Suppressor macrophage treated with lipopolysaccharide for 1 hour (primary cell): ENCODE results near the gene DTWD2.
"Not testable (repeated sequence)": the region's sequence is repeated elsewhere in the genome, so short reads cannot be mapped to it uniquely, and the experiment has no call there.

Experiments
- DNase-seq, 3 donors: peaks; one replicate each; pipeline ENCODE4 v3.0.0-alpha.2; 2020 to 2022

Gene DTWD2

GRCh38 chr5:118862596-118862995, 125.8 kb downstream of the DTWD2 start:
- DNase-seq = no peak

DNA sequence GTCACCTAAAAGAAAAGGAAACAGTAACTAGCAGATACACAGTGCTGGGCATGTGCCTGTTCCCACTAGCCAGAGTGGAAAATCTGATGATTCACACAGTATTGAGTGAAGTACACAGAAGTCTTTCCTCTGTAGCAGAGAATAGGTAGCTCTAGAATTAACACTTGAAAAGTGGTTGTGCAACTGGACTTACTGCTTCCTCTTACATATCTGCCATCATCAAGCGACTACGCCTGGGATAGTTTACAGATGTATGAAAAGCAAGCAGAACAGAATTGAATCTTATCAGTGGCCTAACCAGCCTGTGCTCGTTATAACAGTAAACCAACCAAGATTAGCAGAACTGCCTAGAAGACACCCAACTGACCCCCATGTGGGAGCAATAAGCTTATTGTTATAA, 130.6 kb downstream of the DTWD2 start:
- DNase-seq = peak; percentile 11 to 33 (median 28)

- no peak for DNase-seq
These were observed 133.5 kb downstream of the DTWD2 start for GRCh38 chr5:118854819-118855218.

DNA sequence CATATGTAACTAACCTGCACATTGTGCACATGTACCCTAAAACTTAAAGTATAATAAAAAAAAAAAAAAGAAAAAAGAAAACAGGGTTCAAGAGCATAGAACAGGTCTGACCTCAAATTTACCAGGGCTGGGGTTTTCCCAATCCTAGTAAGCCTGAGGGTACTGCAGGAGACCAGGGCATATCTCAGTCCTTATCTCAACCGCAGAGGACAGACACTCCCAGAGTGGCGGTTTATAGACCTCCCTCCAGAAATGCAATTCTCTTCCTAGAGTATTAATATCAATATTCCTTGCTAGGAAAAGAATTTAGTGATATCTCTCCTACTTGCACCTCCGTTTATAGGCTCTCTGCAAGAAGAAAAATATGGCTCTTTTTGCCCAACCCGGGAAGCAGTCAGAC, 136.6 kb downstream of the DTWD2 start:
- DNase-seq = not testable (repeated sequence)

DNA sequence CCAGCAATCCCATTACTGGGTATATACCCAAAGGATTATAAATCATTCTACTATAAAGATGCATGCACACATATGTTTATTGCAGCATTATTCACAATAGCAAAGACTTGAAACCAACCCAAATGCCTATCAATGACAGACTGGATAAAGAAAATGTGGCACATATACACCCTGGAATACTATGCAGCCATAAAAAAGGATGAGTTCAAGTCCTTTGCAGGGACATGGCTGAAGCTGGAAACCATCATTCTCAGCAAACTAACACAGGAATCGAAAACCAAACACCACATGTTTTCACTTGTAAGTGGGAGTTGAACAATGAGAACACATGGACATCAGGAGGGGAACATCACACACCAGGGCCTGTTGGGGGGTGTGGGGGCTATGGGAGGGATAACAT, 138.8 kb downstream of the DTWD2 start:
- DNase-seq = not testable (repeated sequence)

- no peak for DNase-seq
These were observed 144.0 kb downstream of the DTWD2 start for GRCh38 chr5:118844351-118844750.

- DNase-seq = no peak
These were observed 153.6 kb downstream of the DTWD2 start for GRCh38 chr5:118834710-118835109.

GRCh38 chr5:118832974-118833373, 155.4 kb downstream of the DTWD2 start:
- DNase-seq = no peak

- DNase-seq = no peak
These were observed 163.1 kb downstream of the DTWD2 start for GRCh38 chr5:118825226-118825625.

DNA sequence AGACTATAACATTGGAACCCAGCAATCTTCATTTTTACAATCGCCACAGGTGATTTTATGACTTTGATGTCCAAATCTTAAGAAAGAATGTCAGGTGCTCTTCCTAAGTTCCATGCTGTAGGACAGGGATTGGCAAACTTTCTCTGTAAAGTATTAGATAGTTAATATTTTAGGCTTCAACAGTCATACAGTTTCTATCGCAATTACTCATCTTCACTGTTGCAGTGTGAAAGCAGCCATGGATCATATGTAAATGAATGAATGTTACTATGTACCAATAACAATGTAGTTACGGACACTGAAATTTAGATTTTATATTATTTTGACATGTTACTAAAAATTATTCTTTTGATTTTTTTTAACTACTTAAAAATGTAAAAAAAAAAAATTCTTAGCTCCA, 169.7 kb downstream of the DTWD2 start:
- DNase-seq = no peak

DNA sequence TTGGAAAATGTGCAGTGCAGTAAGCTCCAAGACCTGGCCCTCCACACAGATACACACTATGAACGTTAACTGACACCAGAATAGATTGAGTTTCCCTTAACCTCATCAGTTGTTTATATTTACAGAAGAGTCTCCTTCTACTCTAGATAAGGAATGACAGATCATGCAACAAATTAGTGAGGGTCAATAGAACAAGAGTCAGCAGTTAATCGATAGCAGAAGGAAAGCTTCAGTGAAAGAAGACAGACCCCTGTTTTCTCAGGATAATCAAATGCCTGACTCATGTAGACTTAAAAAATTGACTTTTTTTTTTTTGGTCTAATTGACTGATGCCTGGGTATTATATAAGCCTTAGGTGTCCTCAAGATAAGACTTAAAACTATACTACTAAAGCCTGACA, 179.9 kb downstream of the DTWD2 start:
- DNase-seq = no peak

DNA sequence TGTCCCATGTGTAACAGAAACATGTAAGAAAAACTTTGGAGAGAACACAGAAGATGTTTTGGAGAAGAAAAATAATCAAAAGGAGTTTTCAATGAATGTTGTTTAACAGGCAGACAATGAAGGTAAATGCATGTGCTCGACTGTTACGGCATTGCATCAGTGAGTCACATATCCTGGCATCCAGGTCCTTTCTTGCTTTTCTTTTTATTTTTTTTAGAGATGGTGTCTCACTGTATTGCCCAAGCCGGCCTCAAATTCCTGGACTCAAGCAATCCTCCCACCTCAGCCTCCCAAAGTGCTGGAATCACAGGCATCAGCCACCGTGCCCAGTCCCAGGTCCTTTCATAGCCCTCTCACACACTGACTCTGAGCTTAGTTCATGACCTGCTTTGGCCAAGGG, 181.8 kb downstream of the DTWD2 start:
- no peak for DNase-seq

DNA sequence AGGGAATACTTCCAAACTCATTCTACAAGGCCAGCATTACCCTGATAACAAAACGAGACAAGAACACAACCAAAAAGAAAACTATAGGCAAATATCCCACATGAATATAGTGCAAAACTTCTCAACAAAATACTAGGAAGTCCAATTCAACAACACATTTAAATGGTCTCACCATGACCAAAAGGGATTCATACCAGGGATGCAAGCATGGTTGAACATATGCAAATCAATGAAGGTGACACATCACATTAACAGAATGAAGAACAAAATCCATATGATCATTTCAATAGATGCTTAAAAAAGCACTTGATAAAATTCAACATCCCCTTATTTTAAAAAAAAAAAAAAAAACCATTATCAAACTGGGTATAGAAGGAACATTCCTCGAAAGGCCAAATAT, 186.0 kb downstream of the DTWD2 start:
- no peak for DNase-seq

- DNase-seq = no peak
These were observed 192.3 kb downstream of the DTWD2 start for GRCh38 chr5:118796081-118796480.

DNA sequence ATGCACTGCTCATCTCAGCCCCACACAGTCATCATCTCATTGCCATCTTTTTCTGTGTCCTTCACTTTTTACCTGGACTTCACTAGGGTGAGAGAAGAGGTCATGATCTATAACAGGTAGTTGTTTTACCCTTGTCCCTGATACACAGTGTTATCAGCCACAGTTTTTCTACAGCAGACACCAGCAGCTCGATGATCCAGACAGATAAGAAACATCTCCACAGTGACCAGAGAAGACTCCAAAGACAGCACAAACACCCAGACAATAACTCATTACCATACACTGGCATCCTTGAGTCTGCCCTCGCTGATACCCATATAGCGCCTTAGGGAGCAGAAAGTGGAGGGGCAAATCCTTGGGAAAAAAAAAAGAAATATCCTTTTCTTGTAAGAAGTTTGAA, 194.1 kb downstream of the DTWD2 start:
- DNase-seq = no peak

DNA sequence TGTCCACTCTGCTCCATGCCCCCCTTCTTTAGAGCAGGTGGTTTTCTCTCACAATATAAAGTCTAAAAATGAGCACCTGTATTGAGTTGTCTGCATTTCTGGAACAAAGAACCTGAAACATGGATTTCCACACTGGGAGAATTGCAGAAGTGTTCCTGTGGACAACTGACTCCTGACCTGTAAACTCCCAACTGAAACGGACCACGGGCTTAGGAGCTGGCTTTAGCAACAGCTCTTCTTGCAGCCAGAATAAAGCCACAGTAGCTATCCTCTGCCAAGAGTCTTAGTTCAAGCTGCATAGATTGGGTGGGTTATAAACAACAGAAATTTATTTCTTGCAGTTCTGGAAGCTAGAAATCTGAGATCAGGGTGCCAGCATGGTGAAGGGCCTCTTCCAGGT, 194.7 kb downstream of the DTWD2 start:
- no peak for DNase-seq

DNA sequence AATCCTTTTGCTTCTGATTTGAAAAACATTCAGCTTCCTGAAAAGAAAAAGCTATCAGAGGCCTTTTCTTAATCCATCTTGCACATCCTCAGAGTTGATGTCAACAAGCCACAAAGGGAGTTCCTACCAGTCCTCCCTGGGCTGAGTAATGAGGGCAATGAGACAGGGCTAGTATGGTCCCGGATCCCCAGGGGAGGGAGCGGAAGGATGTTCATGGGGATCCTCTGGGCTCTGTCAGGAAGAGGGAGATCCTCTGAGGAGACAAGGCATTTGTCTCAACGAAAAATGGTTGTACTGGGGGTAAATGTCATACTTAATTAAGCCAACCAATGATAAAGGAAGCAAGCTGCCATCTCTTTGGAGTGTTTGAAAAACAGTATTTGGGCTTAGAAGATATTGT, 195.3 kb downstream of the DTWD2 start:
- DNase-seq = no peak

DNA sequence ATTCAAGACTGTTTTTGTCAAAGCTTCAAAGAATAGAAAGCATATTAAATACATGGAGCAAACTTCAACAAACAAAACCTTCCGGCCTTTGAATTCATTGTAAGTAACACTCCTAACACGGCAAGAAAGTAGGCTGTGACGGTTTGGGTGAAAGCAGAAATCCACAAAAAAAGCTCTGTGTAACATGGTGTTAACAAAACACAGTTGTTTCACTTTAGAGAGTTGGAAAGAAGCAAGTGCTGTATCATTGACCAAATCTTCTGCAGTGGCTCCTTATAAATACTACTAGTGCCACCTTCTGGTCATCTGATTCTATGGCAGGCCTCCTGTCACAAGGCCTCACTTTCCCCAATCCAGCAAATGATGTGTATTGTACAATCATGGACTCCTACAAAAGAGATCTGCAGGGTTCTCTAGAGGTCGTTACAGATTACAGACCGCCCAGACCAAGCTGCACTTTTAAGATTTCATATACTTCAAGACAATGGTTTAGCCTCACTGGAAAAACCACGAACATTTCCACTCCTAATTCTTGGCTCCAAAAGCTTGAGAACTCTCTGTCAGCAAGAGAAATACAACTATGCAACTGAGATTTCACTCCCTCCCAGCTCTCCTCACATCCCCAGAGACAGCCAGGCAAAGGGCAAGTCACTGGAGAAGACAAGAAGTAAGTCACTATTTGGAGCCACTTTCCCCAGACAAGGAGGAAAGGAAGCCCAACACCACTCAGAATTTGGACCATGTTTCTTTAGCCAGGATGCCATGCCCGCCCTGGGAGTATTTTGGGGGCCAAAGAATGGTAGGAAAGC, 196.2 kb downstream of the DTWD2 start:
- peak; percentile 61 to 71 (median 68) for DNase-seq

- DNase-seq = no peak
These were observed 199.0 kb downstream of the DTWD2 start for GRCh38 chr5:118789366-118789765.

- DNase-seq = no peak
These were observed 200.0 kb downstream of the DTWD2 start for GRCh38 chr5:118788351-118788750.
